Measurements from ENCODE around the gene BUD13.
A peak's percentile ranks its signal among the peaks of the same experiment; 100 is the strongest.

Gene BUD13

GRCh38 chr11:116707746-116708145, 65.0 kb downstream of the BUD13 start:
- Mint-ChIP-seq H3K9me3 (no peaks in the 10 kb centered on the region), H3K27ac (no peak overlapping the region), H3K4me3 (no peak overlapping the region), H3K27me3 (ENCODE audit: low read depth, poor library complexity) (peaks cover 17% of the 10 kb centered on the region), H3K4me1 (peaks cover 27% of the 10 kb centered on the region), H3K36me3 (ENCODE audit: low read depth) (no peaks in the 10 kb centered on the region)
- TF ChIP-seq, protein P1, sequence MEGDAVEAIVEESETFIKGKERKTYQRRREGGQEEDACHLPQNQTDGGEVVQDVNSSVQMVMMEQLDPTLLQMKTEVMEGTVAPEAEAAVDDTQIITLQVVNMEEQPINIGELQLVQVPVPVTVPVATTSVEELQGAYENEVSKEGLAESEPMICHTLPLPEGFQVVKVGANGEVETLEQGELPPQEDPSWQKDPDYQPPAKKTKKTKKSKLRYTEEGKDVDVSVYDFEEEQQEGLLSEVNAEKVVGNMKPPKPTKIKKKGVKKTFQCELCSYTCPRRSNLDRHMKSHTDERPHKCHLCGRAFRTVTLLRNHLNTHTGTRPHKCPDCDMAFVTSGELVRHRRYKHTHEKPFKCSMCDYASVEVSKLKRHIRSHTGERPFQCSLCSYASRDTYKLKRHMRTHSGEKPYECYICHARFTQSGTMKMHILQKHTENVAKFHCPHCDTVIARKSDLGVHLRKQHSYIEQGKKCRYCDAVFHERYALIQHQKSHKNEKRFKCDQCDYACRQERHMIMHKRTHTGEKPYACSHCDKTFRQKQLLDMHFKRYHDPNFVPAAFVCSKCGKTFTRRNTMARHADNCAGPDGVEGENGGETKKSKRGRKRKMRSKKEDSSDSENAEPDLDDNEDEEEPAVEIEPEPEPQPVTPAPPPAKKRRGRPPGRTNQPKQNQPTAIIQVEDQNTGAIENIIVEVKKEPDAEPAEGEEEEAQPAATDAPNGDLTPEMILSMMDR (IDR thresholded peaks at IDR 0.05) = no peak
- no peak for DNase-seq

- H3K36me3 Mint-ChIP-seq (ENCODE audit: low read depth) = no peaks in the 10 kb centered on the region
- DNase-seq = no peak
- TF ChIP-seq, protein P1 (IDR thresholded peaks at IDR 0.05) = no peak
- peaks cover 30% of the 10 kb centered on the region for H3K4me1 Mint-ChIP-seq
- H3K27ac Mint-ChIP-seq = no peak overlapping the region
- H3K4me3 Mint-ChIP-seq = no peak overlapping the region
- H3K27me3 Mint-ChIP-seq (ENCODE audit: low read depth, poor library complexity) = peaks cover 17% of the 10 kb centered on the region
- no peaks in the 10 kb centered on the region for H3K9me3 Mint-ChIP-seq
These were observed 65.6 kb downstream of the BUD13 start for GRCh38 chr11:116707161-116707629.

GRCh38 chr11:116703421-116703820, 69.4 kb downstream of the BUD13 start:
- Mint-ChIP-seq H3K9me3 (no peaks in the 10 kb centered on the region), H3K4me1 (peaks cover 35% of the 10 kb centered on the region), H3K27ac (peak overlapping the region; percentile 62), H3K36me3 (ENCODE audit: low read depth) (no peaks in the 10 kb centered on the region), H3K4me3 (no peak overlapping the region), H3K27me3 (ENCODE audit: low read depth, poor library complexity) (peaks cover 14% of the 10 kb centered on the region)
- peak; percentile 65 for DNase-seq
- TF ChIP-seq, protein P1 (IDR thresholded peaks at IDR 0.05) = no peak

GRCh38 chr11:116702772-116703385, 69.9 kb downstream of the BUD13 start:
- Mint-ChIP-seq H3K27ac (peak overlapping the region; percentile 62), H3K27me3 (ENCODE audit: low read depth, poor library complexity) (peaks cover 14% of the 10 kb centered on the region), H3K36me3 (ENCODE audit: low read depth) (no peaks in the 10 kb centered on the region), H3K4me1 (peaks cover 35% of the 10 kb centered on the region), H3K9me3 (no peaks in the 10 kb centered on the region), H3K4me3 (no peak overlapping the region)
- DNase-seq = no peak
- TF ChIP-seq, protein P1 (IDR thresholded peaks at IDR 0.05) = no peak

DNA sequence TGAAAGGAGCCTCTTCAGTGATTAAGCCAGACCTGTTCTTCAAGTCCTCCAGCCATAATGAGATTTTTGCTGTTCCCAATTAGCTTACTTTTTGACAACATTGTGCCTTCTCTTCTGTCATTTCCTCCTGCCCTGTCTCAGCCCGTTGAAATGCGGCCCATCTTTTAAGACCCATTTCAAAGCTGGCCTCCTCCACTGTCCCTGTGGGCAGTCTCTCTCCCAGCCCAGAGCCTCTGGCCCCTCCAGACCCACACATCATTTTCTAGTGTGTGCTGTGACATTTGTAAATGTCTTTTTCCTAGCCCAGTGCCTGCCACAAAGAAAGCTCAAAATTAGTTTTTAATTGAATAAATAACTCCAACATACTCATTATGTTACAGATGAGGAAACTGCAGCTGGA, 70.9 kb downstream of the BUD13 start:
- TF ChIP-seq, protein P1 (IDR thresholded peaks at IDR 0.05) = no peak
- H3K27ac Mint-ChIP-seq = no peak overlapping the region
- no peak for DNase-seq
- H3K27me3 Mint-ChIP-seq (ENCODE audit: low read depth, poor library complexity) = peaks cover 14% of the 10 kb centered on the region
- peaks cover 35% of the 10 kb centered on the region for H3K4me1 Mint-ChIP-seq
- H3K4me3 Mint-ChIP-seq = no peak overlapping the region
- H3K9me3 Mint-ChIP-seq = no peaks in the 10 kb centered on the region
- H3K36me3 Mint-ChIP-seq (ENCODE audit: low read depth) = no peaks in the 10 kb centered on the region

DNA sequence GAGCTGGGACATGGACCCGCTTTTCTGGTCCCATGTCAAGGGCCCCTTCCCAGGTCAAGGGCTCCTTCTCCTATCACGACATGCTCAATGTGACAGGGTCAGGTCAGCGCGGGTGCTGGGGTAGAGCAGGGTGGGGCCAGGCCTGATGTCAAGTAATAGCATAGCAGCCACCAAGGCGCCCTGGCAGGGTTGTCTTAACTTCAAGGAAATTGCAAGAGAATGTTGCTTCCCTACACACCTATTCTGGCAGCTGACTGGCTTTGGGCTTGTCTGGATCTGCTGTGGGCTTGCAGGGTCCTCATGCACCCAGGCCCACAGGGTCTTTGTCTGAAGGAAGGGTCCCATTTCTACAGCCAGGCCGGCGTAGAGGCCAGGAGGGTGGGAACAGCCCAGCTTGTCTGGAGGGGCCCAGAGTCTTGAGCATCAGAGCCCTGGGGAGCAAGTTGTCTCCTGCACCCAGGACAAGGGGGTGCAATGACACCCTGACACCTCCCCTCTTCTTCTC, 71.4 kb downstream of the BUD13 start:
- Mint-ChIP-seq H3K4me1 (peaks cover 40% of the 10 kb centered on the region), H3K36me3 (ENCODE audit: low read depth) (no peaks in the 10 kb centered on the region), H3K9me3 (no peaks in the 10 kb centered on the region), H3K27me3 (ENCODE audit: low read depth, poor library complexity) (peaks cover 12% of the 10 kb centered on the region), H3K4me3 (no peak overlapping the region), H3K27ac (no peak overlapping the region)
- TF ChIP-seq, protein P1 (IDR thresholded peaks at IDR 0.05) = no peak
- DNase-seq = no peak
